Measurements from ENCODE around the gene MPND.

MPND gene

GRCh38 chr19:4363571-4364304 lies 20.4 kb downstream of the MPND start:
- ChIA-PET POLR2A (interaction anchor here (1.2 to 3.6 kb wide), 3 partner anchors 12 to 21 kb away, joined by 3 to 15 read pairs (median 5); partner anchors contain the start of gene MPND), CTCF (interaction anchor here (1.9 to 2.7 kb wide), 6 partner anchors 11 to 97 kb away, joined by 5 to 17 read pairs (median 10); partner anchors contain the start of gene SH3GL1)
- TF ChIP-seq EGR2 (tag by site-specific recombination; IDR thresholded peaks at IDR 0.05; ENCODE audit: low read depth) (no peak), SP7 (tag by site-specific recombination; IDR thresholded peaks at IDR 0.05) (no peak), TCF7L2 (IDR thresholded peaks at IDR 0.05; ENCODE audit: borderline replicate concordance, low read depth, low read length) (no peak), ZSCAN4 (tag by site-specific recombination; IDR thresholded peaks at IDR 0.05) (no peak), ZNF488 (tag by site-specific recombination; IDR thresholded peaks at IDR 0.05) (no peak), ZNF561 (tag by site-specific recombination; IDR thresholded peaks at IDR 0.05; ENCODE audit: borderline replicate concordance) (no peak), ZNF580 (tag by site-specific recombination; IDR thresholded peaks at IDR 0.05) (no peak), AEBP2 (tag by site-specific recombination; IDR thresholded peaks at IDR 0.05; ENCODE audit: borderline replicate concordance) (no peak), PATZ1 (tag by site-specific recombination; IDR thresholded peaks at IDR 0.05) (no peak), ZNF701 (tag by site-specific recombination; IDR thresholded peaks at IDR 0.05) (no peak), SETDB1 (IDR thresholded peaks at IDR 0.05; ENCODE audit: insufficient read length, low read length) (no peak), ZNF19 (tag by site-specific recombination; IDR thresholded peaks at IDR 0.05; ENCODE audit: low read depth) (no peak), ZNF23 (tag by site-specific recombination; IDR thresholded peaks at IDR 0.05; ENCODE audit: borderline replicate concordance) (no peak), ZNF560 (tag by site-specific recombination; IDR thresholded peaks at IDR 0.05; ENCODE audit: borderline replicate concordance) (no peak), ZNF639 (tag by site-specific recombination; IDR thresholded peaks at IDR 0.05) (no peak), ZNF510 (tag by site-specific recombination; IDR thresholded peaks at IDR 0.05; ENCODE audit: insufficient replicate concordance) (no peak), KLF1 (tag by site-specific recombination; IDR thresholded peaks at IDR 0.05) (no peak), ZNF629 (tag by site-specific recombination; IDR thresholded peaks at IDR 0.05) (no peak)
- H3K4me1 ChIP-seq (ENCODE audit: control insufficient read depth, insufficient read depth, low read length): no peaks in the 10 kb centered on the region
- peaks cover 9 to 87% of the 10 kb centered on the region in 2 experiments; a peak in 2 of 3 replicates for H3K36me3 ChIP-seq (ENCODE audit: control insufficient read depth in 2 of 2, insufficient read depth in 1 of 2, low read length in 2 of 2)
- no peaks in the 10 kb centered on the region for H3K9me3 ChIP-seq (ENCODE audit: control insufficient read depth, insufficient read depth, low read depth, low read length)
- no peak overlapping the region for H3K4me3 ChIP-seq (ENCODE audit: low read depth, low read length)
- no peak overlapping the region for H3K27ac ChIP-seq (ENCODE audit: extremely low read depth, low read depth, low read length)

All from HEK293 (cell line).